ENCODE measurements around the gene MAU2.

GRCh38 chr19:19306191-19306590 lies 14.4 kb upstream of the MAU2 start:
- TF ChIP-seq CTCF (IDR thresholded peaks at IDR 0.05) (no peak), POLR2A (IDR thresholded peaks at IDR 0.05) (no peak)
